Right renal cortex interstitium (tissue), 3 donors: ENCODE data around the gene SNCAIP. TPM values are rescaled to one million over a fixed set of nuclear protein-coding genes. Genes with fewer than 3 reads are reported as not detected.
"Not testable (repeated sequence)": the region's sequence is repeated elsewhere in the genome, so short reads cannot be mapped to it uniquely, and the experiment has no call there.

ENCODE experiments used
- DNase-seq, 3 donors: peaks; one replicate each; pipeline ENCODE4 v3.0.0-alpha.2; 2013; ENCODE audit warnings: low read depth in 3 of 3, low spot score in 2 of 3
- polyA plus RNA-seq, 3 donors: library from polyadenylated mRNA; unstranded; fragments of 120-200 nt; gene quantifications; one replicate each; pipeline ENCODE4 v1.2.1, GENCODE V29; 2013; ENCODE audit not compliant: insufficient read length in 3 of 3

SNCAIP gene
- polyA plus RNA-seq, 3 donors = 25.8 to 31.8 (median 29.1) TPM

GRCh38 chr5:122354293-122354692, 42.3 kb downstream of the SNCAIP start:
- DNase-seq = no peak

GRCh38 chr5:122355324-122355723, 43.3 kb downstream of the SNCAIP start:
- no peak for DNase-seq

- DNase-seq = no peak
Measured at GRCh38 chr5:122356855-122357254, 44.8 kb downstream of the SNCAIP start.

- no peak for DNase-seq
Measured at GRCh38 chr5:122358372-122358979, 46.4 kb downstream of the SNCAIP start.

- DNase-seq = no peak
Measured at GRCh38 chr5:122362361-122362760, 50.3 kb downstream of the SNCAIP start.

- no peak for DNase-seq
Measured at GRCh38 chr5:122363623-122364022, 51.6 kb downstream of the SNCAIP start.

- no peak for DNase-seq
Measured at GRCh38 chr5:122366501-122366900, 54.5 kb downstream of the SNCAIP start.

- DNase-seq = no peak
Measured at GRCh38 chr5:122367456-122367855, 55.4 kb downstream of the SNCAIP start.

GRCh38 chr5:122368510-122369251, 56.6 kb downstream of the SNCAIP start:
- DNase-seq = no peak

- no peak for DNase-seq
Measured at GRCh38 chr5:122369253-122369815, 57.3 kb downstream of the SNCAIP start.

- DNase-seq = no peak
Measured at GRCh38 chr5:122371511-122372151, 59.6 kb downstream of the SNCAIP start.

GRCh38 chr5:122374110-122374509, 62.1 kb downstream of the SNCAIP start:
- no peak for DNase-seq

- no peak for DNase-seq
Measured at GRCh38 chr5:122375801-122376200, 63.8 kb downstream of the SNCAIP start.

- no peak for DNase-seq
Measured at GRCh38 chr5:122376250-122376649, 64.2 kb downstream of the SNCAIP start.

GRCh38 chr5:122377026-122377425, 65.0 kb downstream of the SNCAIP start:
- no peak for DNase-seq

- not testable (repeated sequence) for DNase-seq
Measured at GRCh38 chr5:122382938-122383337, 70.9 kb downstream of the SNCAIP start.

GRCh38 chr5:122384739-122385235, 72.8 kb downstream of the SNCAIP start:
- no peak for DNase-seq

- DNase-seq = no peak
Measured at GRCh38 chr5:122385286-122385685, 73.2 kb downstream of the SNCAIP start.

GRCh38 chr5:122385808-122386207, 73.8 kb downstream of the SNCAIP start:
- DNase-seq = no peak

- DNase-seq = no peak
Measured at GRCh38 chr5:122390154-122390553, 78.1 kb downstream of the SNCAIP start.

- DNase-seq = no peak
Measured at GRCh38 chr5:122390694-122391093, 78.7 kb downstream of the SNCAIP start.
